Tibial nerve (tissue), 4 donors: ENCODE data around the gene ARSG.

Experiments
- CTCF ChIP-seq, 5 experiments: fragments of 200-600 bp in 3 of 5; fragments of 450-650 bp in 2 of 5; sonication (generic) in 3 of 5; IDR thresholded peaks; one replicate each; pipeline ENCODE4 v1.5.1; 2016 to 2019; ENCODE audit warnings: antibody characterized with exemption in 5 of 5, mild to moderate bottlenecking in 3 of 5, moderate library complexity in 2 of 5
- EP300 ChIP-seq, 2 donors: sonication (generic); formaldehyde crosslinking; IDR thresholded peaks; one replicate each; pipeline ENCODE4 v1.6.1; 2017; ENCODE audit warnings: antibody characterized with exemption in 2 of 2, mild to moderate bottlenecking in 1 of 2
- POLR2A ChIP-seq, 2 donors: fragments of 450-650 bp; IDR thresholded peaks; one replicate each; pipeline ENCODE4 v1.6.1; 2017; ENCODE audit warnings: antibody characterized with exemption in 2 of 2, mild to moderate bottlenecking in 2 of 2, moderate library complexity in 2 of 2

GRCh38 chr17:68433211-68433610 lies 141.9 kb downstream of the ARSG start:
- TF ChIP-seq CTCF (IDR thresholded peaks at IDR 0.05) (no peak), EP300 (IDR thresholded peaks at IDR 0.05) (no peak), POLR2A (IDR thresholded peaks at IDR 0.05) (no peak)
